Measurements from ENCODE around the gene PLPPR1. TPM values are rescaled to one million over a fixed set of nuclear protein-coding genes. Genes with fewer than 3 reads are reported as not detected.

PLPPR1 gene
- total RNA-seq, 1 experiment from 2014 or later: 2.4 TPM

DNA sequence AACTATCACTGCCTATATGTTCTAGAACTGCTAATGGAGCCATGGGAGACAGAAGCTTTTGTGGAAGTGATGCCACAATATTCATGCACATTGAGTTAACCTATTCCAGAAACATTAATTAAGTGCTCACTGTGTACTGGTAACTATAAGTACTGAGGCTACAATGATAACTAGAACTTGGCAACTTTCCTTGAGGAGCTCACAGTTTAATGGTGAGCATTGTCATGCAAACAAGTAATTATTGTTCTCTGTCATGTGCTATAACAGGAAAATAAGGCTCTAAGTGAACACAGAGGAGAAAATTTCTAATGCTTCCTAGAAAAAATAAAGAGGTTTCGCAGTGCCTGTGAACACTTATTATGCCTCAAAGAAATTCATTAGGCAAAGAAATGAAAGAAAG is 214.1 kb downstream of the PLPPR1 start:
- no peaks in the 10 kb centered on the region for H3K4me1 Mint-ChIP-seq

More for the DNA sequence above, 214.1 kb downstream of the PLPPR1 start:
- Histone ChIP-seq H3K27me3 (ENCODE audit: insufficient read depth, low read length) (no peaks in the 10 kb centered on the region), H3K27ac (ENCODE audit: insufficient read length, low read depth, low read length) (no peak overlapping the region), H3T11ph (ENCODE audit: low read length) (no peak overlapping the region), H2AK5ac (ENCODE audit: insufficient read length, low read length) (no peak overlapping the region), H3K18ac (ENCODE audit: insufficient read length, low read depth, low read length) (no peak overlapping the region), H4K20me1 (ENCODE audit: control insufficient read depth, insufficient read depth, insufficient read length) (no peaks in the 10 kb centered on the region), H3K4me1 (ENCODE audit: insufficient read depth, low read length) (no peaks in the 10 kb centered on the region), H3K14ac (ENCODE audit: insufficient read depth, low read length) (no peak overlapping the region), H2BK120ac (ENCODE audit: low read depth, low read length, poor library complexity, severe bottlenecking) (no peak overlapping the region), H4K5ac (ENCODE audit: insufficient read length, low read depth, low read length) (no peak overlapping the region), H2BK20ac (ENCODE audit: low read depth, low read length, poor library complexity, severe bottlenecking) (no peak overlapping the region), H3K9me3 (ENCODE audit: control insufficient read depth, low read depth, low read length) (no peaks in the 10 kb centered on the region), H3K23me2 (ENCODE audit: insufficient read length, low read depth, low read length, poor library complexity, severe bottlenecking) (no peaks in the 10 kb centered on the region), H3K4ac (ENCODE audit: low read depth, low read length) (no peak overlapping the region), H2AFZ (ENCODE audit: low read length) (no peak overlapping the region), H3K79me1 (ENCODE audit: insufficient read depth, low read depth, low read length, poor library complexity, severe bottlenecking) (no peaks in the 10 kb centered on the region), H4K91ac (ENCODE audit: insufficient read length, low read depth, low read length) (no peak overlapping the region), H3K4me2 (ENCODE audit: insufficient read depth, insufficient read length, low read length) (no peak overlapping the region), H3K79me2 (ENCODE audit: insufficient read depth, low read length) (no peaks in the 10 kb centered on the region), H2BK5ac (ENCODE audit: insufficient read length, low read length) (no peak overlapping the region), H3K56ac (ENCODE audit: insufficient read length, low read depth, low read length) (no peak overlapping the region), H2BK15ac (ENCODE audit: low read depth, low read length) (no peak overlapping the region), H4K8ac (replicated peaks; ENCODE audit: insufficient read length, low read depth, low read length) (no peak overlapping the region), H3K9ac (ENCODE audit: extremely low read depth, insufficient read length, low read length) (no peak overlapping the region), H2BK12ac (ENCODE audit: insufficient read length, low read depth, low read length) (no peak overlapping the region), H3K23ac (ENCODE audit: insufficient read length, low read depth, low read length) (no peak overlapping the region)
- TF ChIP-seq, protein P1, sequence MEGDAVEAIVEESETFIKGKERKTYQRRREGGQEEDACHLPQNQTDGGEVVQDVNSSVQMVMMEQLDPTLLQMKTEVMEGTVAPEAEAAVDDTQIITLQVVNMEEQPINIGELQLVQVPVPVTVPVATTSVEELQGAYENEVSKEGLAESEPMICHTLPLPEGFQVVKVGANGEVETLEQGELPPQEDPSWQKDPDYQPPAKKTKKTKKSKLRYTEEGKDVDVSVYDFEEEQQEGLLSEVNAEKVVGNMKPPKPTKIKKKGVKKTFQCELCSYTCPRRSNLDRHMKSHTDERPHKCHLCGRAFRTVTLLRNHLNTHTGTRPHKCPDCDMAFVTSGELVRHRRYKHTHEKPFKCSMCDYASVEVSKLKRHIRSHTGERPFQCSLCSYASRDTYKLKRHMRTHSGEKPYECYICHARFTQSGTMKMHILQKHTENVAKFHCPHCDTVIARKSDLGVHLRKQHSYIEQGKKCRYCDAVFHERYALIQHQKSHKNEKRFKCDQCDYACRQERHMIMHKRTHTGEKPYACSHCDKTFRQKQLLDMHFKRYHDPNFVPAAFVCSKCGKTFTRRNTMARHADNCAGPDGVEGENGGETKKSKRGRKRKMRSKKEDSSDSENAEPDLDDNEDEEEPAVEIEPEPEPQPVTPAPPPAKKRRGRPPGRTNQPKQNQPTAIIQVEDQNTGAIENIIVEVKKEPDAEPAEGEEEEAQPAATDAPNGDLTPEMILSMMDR (conservative IDR thresholded peaks at IDR 0.05): no peak
- Mint-ChIP-seq H3K9me3 (0 out of 5 replicates have a peak, but pooled peaks cover 0 to 3% of the 10 kb centered on the region in 2 experiments), H3K27me3 (ENCODE audit: low read depth) (no peaks in the 10 kb centered on the region), H3K36me3 (ENCODE audit: insufficient read depth in 1 of 3, low read depth in 3 of 3) (no peaks in the 10 kb centered on the region), H3K4me3 (no peak overlapping the region), H3K27ac (no peak overlapping the region)
- no peak for DNase-seq
- no CpG with 5 or more reads among the region's 1 CpG for WGBS (ENCODE audit: extremely low coverage, insufficient read length, low lambda C conversion rate)
